Right lobe of liver (tissue), 6 donors: ENCODE measurements around the gene MYCBP2. TPM values are rescaled to one million over a fixed set of nuclear protein-coding genes. Genes with fewer than 3 reads are reported as not detected.

Experiments used
- ATAC-seq, 4 donors: fragments of 200-7000 bp; cut with Tn5 transposase; one replicate each; pipeline ENCODE4 v1.9.1; 2020; ENCODE audit warnings: mild to moderate bottlenecking in 4 of 4, moderate library complexity in 4 of 4
- DNase-seq, 3 donors: peaks; one replicate each; pipeline ENCODE4 v3.0.0-alpha.2; 2020
- H3K27ac ChIP-seq, 3 donors: fragments of 200-600 bp; one replicate each; pipeline ENCODE4 v1.8.0; 2022
- H3K27me3 ChIP-seq, 2 donors: fragments of 200-600 bp; one replicate each; pipeline ENCODE4 v1.8.0; 2022
- H3K36me3 ChIP-seq, 4 donors: fragments of 200-600 bp; sonication (generic) in 1 of 4; one replicate each; pipeline versions ENCODE4 v1.5.1 to v1.8.0; 2017 to 2022; ENCODE audit warnings: control low read depth in 1 of 4
- H3K4me1 ChIP-seq, 4 donors: fragments of 200-600 bp; sonication (generic) in 1 of 4; one replicate each; pipeline versions ENCODE4 v1.5.1 to v1.8.0; 2017 to 2022; ENCODE audit warnings: control low read depth in 1 of 4
- H3K4me3 ChIP-seq, 3 donors: fragments of 200-600 bp; one replicate each; pipeline ENCODE4 v1.8.0; 2022
- H3K9me3 ChIP-seq, 4 donors: fragments of 200-600 bp; sonication (generic) in 1 of 4; one replicate each; pipeline versions ENCODE4 v1.5.1 to v1.8.0; 2017 to 2022; ENCODE audit warnings: control low read depth in 1 of 4
- CTCF ChIP-seq, 4 donors: fragments of 200-600 bp in 3 of 4; fragments of 450-650 bp in 1 of 4; IDR thresholded peaks; one replicate each; pipeline versions ENCODE4 v1.5.1 to v1.8.0; 2016 to 2022; ENCODE audit warnings: antibody characterized with exemption in 4 of 4, mild to moderate bottlenecking in 2 of 4
- POLR2A ChIP-seq: fragments of 450-650 bp; IDR thresholded peaks from one replicate; pipeline ENCODE4 v1.6.1; 2017; ENCODE audit warnings: antibody characterized with exemption, mild to moderate bottlenecking
- WGBS: methylation state at CpG from one replicate; pipeline ENCODE4 v1.1.6; 2018; ENCODE audit warnings: low coverage, low lambda C conversion rate; ENCODE audit not compliant: insufficient coverage; ENCODE audit errors: missing lambda C conversion rate; 5-methylcytosine and 5-hydroxymethylcytosine counted together
- intact Hi-C, 2 donors: fragments of 100-400 bp; cut with DNase I; formaldehyde crosslinking; loops; one replicate each; pipeline versions ENCODE4 v1.11.2 to v1.14.1; 2022
- total RNA-seq, 6 experiments: library from RNA; depleted of rRNA in 2 of 6; stranded (reverse); fragments of >200 nt in 2 of 6; fragmentation: NEBNext Ultra II Directional in 3 of 6; extraction: Animal tissue kit (Norgen Biotek cat#: 25700) in 3 of 6; gene quantifications; one replicate each; pipeline versions ENCODE4 v1.1.0 to v1.2.4, GENCODE V29; 2016 to 2023
- donor health status: DM: no; HTN: yes; CAD: no.
- donor health status: DM: no; HTN: no; CAD: no.
- donor health status: DM: no; HTN: no; CAD: no.
- donor health status: DM: no; HTN: yes; CAD: no.
- donor health status: DM: no; HTN: yes; CAD: no.

The MYCBP2 gene
- total RNA-seq, 6 experiments from 2014 or later: 27.8 to 50.1 (median 43.2) TPM

- H3K4me1 ChIP-seq: peaks cover 0 to 12% (median 2%) of the 10 kb centered on the region in 4 donors
- TF ChIP-seq POLR2A (no peak), CTCF (IDR thresholded peaks at IDR 0.05) (no peak)
- no peaks in the 10 kb centered on the region for H3K9me3 ChIP-seq
- no peak for DNase-seq
- H3K36me3 ChIP-seq: no peaks in the 10 kb centered on the region
- no peaks in the 10 kb centered on the region for H3K27me3 ChIP-seq
- no peak overlapping the region for H3K4me3 ChIP-seq
- ATAC-seq: no peak
- no peak overlapping the region for H3K27ac ChIP-seq
- intact Hi-C loops: no loop called here
- 52% methylated on average over 3 of the region's 3 CpGs for WGBS
Measured at GRCh38 chr13:77360032-77360685, 33.3 kb upstream of the MYCBP2 start.

- H3K27ac ChIP-seq: no peak overlapping the region
- H3K27me3 ChIP-seq: no peaks in the 10 kb centered on the region
- no peaks in the 10 kb centered on the region for H3K9me3 ChIP-seq
- peak in 2 of 4 donors; percentile 13 to 55 for ATAC-seq
- H3K4me1 ChIP-seq: peaks cover 0 to 12% (median 2%) of the 10 kb centered on the region in 4 donors
- TF ChIP-seq CTCF (IDR thresholded peaks at IDR 0.05) (no peak), POLR2A (no peak)
- no peak overlapping the region for H3K4me3 ChIP-seq
- intact Hi-C loops: no loop called here
- no peak for DNase-seq
- no peaks in the 10 kb centered on the region for H3K36me3 ChIP-seq
- WGBS: 21% methylated on average over 3 of the region's 3 CpGs
Measured at GRCh38 chr13:77359171-77359570, 32.3 kb upstream of the MYCBP2 start.

- WGBS: 60% methylated on average over 1 of the region's 1 CpG
- no peaks in the 10 kb centered on the region for H3K9me3 ChIP-seq
- intact Hi-C loops: no loop called here
- peaks cover 0 to 12% (median 2%) of the 10 kb centered on the region in 4 donors for H3K4me1 ChIP-seq
- no peaks in the 10 kb centered on the region for H3K27me3 ChIP-seq
- TF ChIP-seq CTCF (IDR thresholded peaks at IDR 0.05) (no peak), POLR2A (no peak)
- no peaks in the 10 kb centered on the region for H3K36me3 ChIP-seq
- no peak overlapping the region for H3K4me3 ChIP-seq
- ATAC-seq (no peak), DNase-seq (no peak)
- no peak overlapping the region for H3K27ac ChIP-seq
Measured at GRCh38 chr13:77358001-77358400, 31.1 kb upstream of the MYCBP2 start.

- Histone ChIP-seq H3K36me3 (no peaks in the 10 kb centered on the region), H3K27me3 (no peaks in the 10 kb centered on the region), H3K27ac (peak overlapping the region in 2 of 3 donors; percentile 76 to 78), H3K9me3 (no peaks in the 10 kb centered on the region), H3K4me1 (peaks cover 0 to 12% (median 2%) of the 10 kb centered on the region in 4 donors), H3K4me3 (no peak overlapping the region)
- intact Hi-C loops: no loop called here
- ATAC-seq (peak; percentile 95 to 99 (median 96)), DNase-seq (no peak)
- whole genome bisulfite sequencing: 14% methylated on average over 2 of the region's 2 CpGs
- TF ChIP-seq POLR2A (no peak), CTCF (IDR thresholded peaks at IDR 0.05) (no peak)
Measured at GRCh38 chr13:77356155-77356554, 29.3 kb upstream of the MYCBP2 start.
